Measurements from ENCODE around the gene FURIN. TPM values are rescaled to one million over a fixed set of nuclear protein-coding genes. Genes with fewer than 3 reads are reported as not detected.
"Not testable (repeated sequence)": the region's sequence is repeated elsewhere in the genome, so short reads cannot be mapped to it uniquely, and the experiment has no call there.

FURIN gene
- total RNA-seq: 10 to 100 TPM; 86.0 to 86.5 TPM

GRCh38 chr15:90868261-90868689, at the start of gene FURIN:
TSS of gene FURIN (plus strand) at chr15:90868588. CDS start at chr15:90875741, 7,153 bp downstream.
- no peak for DNase-seq
- ChIA-PET CTCF (interaction anchor here (1.7 to 2.0 kb wide), 3 partner anchors 17 to 51 kb away, joined by 3 to 6 read pairs (median 4); no protein-coding TSS in a partner anchor), POLR2A (interaction anchor here (0.9 to 3.7 kb wide), 2 partner anchors 9 to 63 kb away, joined by 4 to 14 read pairs; no protein-coding TSS in a partner anchor)
- no peaks in the 10 kb centered on the region for H3K27me3 Mint-ChIP-seq (ENCODE audit: low read depth)
- H3K36me3 Mint-ChIP-seq (ENCODE audit: low read depth): peaks cover 15% of the 10 kb centered on the region
- H3K4me1 Mint-ChIP-seq (ENCODE audit: low read depth): peaks cover 45% of the 10 kb centered on the region
- H3K4me3 Mint-ChIP-seq: peak within 1 kb of the TSS; percentile 89
- peak within 1 kb of the TSS; percentile 94 for H3K27ac Mint-ChIP-seq
- ATAC-seq: no peak
- no peaks in the 10 kb centered on the region for H3K9me3 Mint-ChIP-seq (ENCODE audit: insufficient read depth)

GRCh38 chr15:90819390-90819789, 49.0 kb upstream of the FURIN start:
- Mint-ChIP-seq H3K9me3 (ENCODE audit: insufficient read depth) (no peaks in the 10 kb centered on the region), H3K27ac (peak overlapping the region; percentile 75), H3K27me3 (ENCODE audit: low read depth) (no peaks in the 10 kb centered on the region), H3K36me3 (ENCODE audit: low read depth) (peaks cover 16% of the 10 kb centered on the region), H3K4me1 (ENCODE audit: low read depth) (peaks cover 73% of the 10 kb centered on the region), H3K4me3 (no peak overlapping the region)
- ChIA-PET CTCF (interaction anchor here (1.6 to 3.3 kb wide), 2 partner anchors 19 to 112 kb away, joined by 5 to 22 read pairs; partner anchors contain the start of gene HDDC3), POLR2A (no interaction called here)
- ATAC-seq (no peak), DNase-seq (no peak)

GRCh38 chr15:90819850-90820249, 48.5 kb upstream of the FURIN start:
- CTCF ChIA-PET: interaction anchor here (1.6 to 2.1 kb wide), 2 partner anchors 10 to 18 kb away, joined by 5 read pairs; no protein-coding TSS in a partner anchor
- peaks cover 12% of the 10 kb centered on the region for H3K36me3 Mint-ChIP-seq (ENCODE audit: low read depth)
- no peak for ATAC-seq
- H3K4me3 Mint-ChIP-seq: no peak overlapping the region
- H3K27ac Mint-ChIP-seq: peak overlapping the region; percentile 75
- DNase-seq: no peak
- peaks cover 70% of the 10 kb centered on the region for H3K4me1 Mint-ChIP-seq (ENCODE audit: low read depth)
- POLR2A ChIA-PET: interaction anchor here (0.6 kb wide), 1 partner anchor 116 kb away, joined by 3 read pairs; no protein-coding TSS in a partner anchor
- no peaks in the 10 kb centered on the region for H3K9me3 Mint-ChIP-seq (ENCODE audit: insufficient read depth)
- no peaks in the 10 kb centered on the region for H3K27me3 Mint-ChIP-seq (ENCODE audit: low read depth)

- ChIA-PET POLR2A (no interaction called here), CTCF (interaction anchor here (1.6 to 2.1 kb wide), 2 partner anchors 9 to 17 kb away, joined by 5 read pairs; no protein-coding TSS in a partner anchor)
- H3K4me3 Mint-ChIP-seq: no peak overlapping the region
- H3K36me3 Mint-ChIP-seq (ENCODE audit: low read depth): peaks cover 5% of the 10 kb centered on the region
- no peaks in the 10 kb centered on the region for H3K27me3 Mint-ChIP-seq (ENCODE audit: low read depth)
- no peak overlapping the region for H3K27ac Mint-ChIP-seq
- peaks cover 64% of the 10 kb centered on the region for H3K4me1 Mint-ChIP-seq (ENCODE audit: low read depth)
- ATAC-seq: no peak
- no peaks in the 10 kb centered on the region for H3K9me3 Mint-ChIP-seq (ENCODE audit: insufficient read depth)
- no peak for DNase-seq
These were observed 47.9 kb upstream of the FURIN start for GRCh38 chr15:90820481-90820880.

- peaks cover 2% of the 10 kb centered on the region for H3K36me3 Mint-ChIP-seq (ENCODE audit: low read depth)
- H3K27ac Mint-ChIP-seq: no peak overlapping the region
- no peak overlapping the region for H3K4me3 Mint-ChIP-seq
- DNase-seq (no peak), ATAC-seq (no peak)
- H3K9me3 Mint-ChIP-seq (ENCODE audit: insufficient read depth): no peaks in the 10 kb centered on the region
- H3K4me1 Mint-ChIP-seq (ENCODE audit: low read depth): peaks cover 61% of the 10 kb centered on the region
- POLR2A ChIA-PET: interaction anchor here (1.2 to 1.3 kb wide), 2 partner anchors 16 to 30 kb away, joined by 3 to 4 read pairs; no protein-coding TSS in a partner anchor
- CTCF ChIA-PET: interaction anchor here (1.3 to 2.1 kb wide), 2 partner anchors 7 to 63 kb away, joined by 3 to 5 read pairs; no protein-coding TSS in a partner anchor
- H3K27me3 Mint-ChIP-seq (ENCODE audit: low read depth): no peaks in the 10 kb centered on the region
These were observed 46.0 kb upstream of the FURIN start for GRCh38 chr15:90822204-90822955.

GRCh38 chr15:90823455-90823974, 44.9 kb upstream of the FURIN start:
- H3K9me3 Mint-ChIP-seq (ENCODE audit: insufficient read depth): no peaks in the 10 kb centered on the region
- H3K27me3 Mint-ChIP-seq (ENCODE audit: low read depth): no peaks in the 10 kb centered on the region
- ChIA-PET POLR2A (interaction anchor here (0.7 kb wide), 1 partner anchor 109 kb away, joined by 3 read pairs; no protein-coding TSS in a partner anchor), CTCF (interaction anchor here (0.9 kb wide), 1 partner anchor 63 kb away, joined by 3 read pairs; no protein-coding TSS in a partner anchor)
- H3K36me3 Mint-ChIP-seq (ENCODE audit: low read depth): peaks cover 5% of the 10 kb centered on the region
- no peak for ATAC-seq
- peaks cover 61% of the 10 kb centered on the region for H3K4me1 Mint-ChIP-seq (ENCODE audit: low read depth)
- H3K4me3 Mint-ChIP-seq: no peak overlapping the region
- no peak overlapping the region for H3K27ac Mint-ChIP-seq
- DNase-seq: no peak

- H3K27me3 Mint-ChIP-seq (ENCODE audit: low read depth); H3K4me3 Mint-ChIP-seq; H3K36me3 Mint-ChIP-seq (ENCODE audit: low read depth); H3K27ac Mint-ChIP-seq; ATAC-seq; H3K9me3 Mint-ChIP-seq (ENCODE audit: insufficient read depth); DNase-seq: not testable (repeated sequence)
- ChIA-PET CTCF (interaction anchor here (1.2 to 2.7 kb wide), 3 partner anchors 13 to 60 kb away, joined by 3 to 14 read pairs (median 4); no protein-coding TSS in a partner anchor), POLR2A (interaction anchor here (0.9 to 1.1 kb wide), 4 partner anchors 9 to 78 kb away, joined by 3 to 5 read pairs (median 4); partner anchors contain the start of gene MAN2A2)
- peaks cover 58% of the 10 kb centered on the region for H3K4me1 Mint-ChIP-seq (ENCODE audit: low read depth)
These were observed 43.1 kb upstream of the FURIN start for GRCh38 chr15:90825115-90825899.

GRCh38 chr15:90826206-90826885, 42.0 kb upstream of the FURIN start:
- CTCF ChIA-PET: interaction anchor here (0.7 to 2.7 kb wide), 5 partner anchors 8 to 109 kb away, joined by 3 to 14 read pairs (median 4); partner anchors contain the start of gene UNC45A
- not testable (repeated sequence) for ATAC-seq, DNase-seq

GRCh38 chr15:90826886-90827435, 41.4 kb upstream of the FURIN start:
- no peaks in the 10 kb centered on the region for H3K9me3 Mint-ChIP-seq (ENCODE audit: insufficient read depth)
- H3K27me3 Mint-ChIP-seq (ENCODE audit: low read depth): no peaks in the 10 kb centered on the region
- ChIA-PET POLR2A (interaction anchor here (0.7 to 1.3 kb wide), 6 partner anchors 8 to 25 kb away, joined by 3 to 5 read pairs (median 4); no protein-coding TSS in a partner anchor), CTCF (interaction anchor here (1.0 to 4.6 kb wide), 7 partner anchors 9 to 59 kb away, joined by 3 to 26 read pairs (median 4); no protein-coding TSS in a partner anchor)
- no peak for ATAC-seq
- no peak overlapping the region for H3K4me3 Mint-ChIP-seq
- H3K36me3 Mint-ChIP-seq (ENCODE audit: low read depth): peaks cover 8% of the 10 kb centered on the region
- DNase-seq: no peak
- peak overlapping the region; percentile 20 for H3K27ac Mint-ChIP-seq
- peaks cover 62% of the 10 kb centered on the region for H3K4me1 Mint-ChIP-seq (ENCODE audit: low read depth)

More at GRCh38 chr15:90826206-90826885, 42.0 kb upstream of the FURIN start:
- peaks cover 63% of the 10 kb centered on the region for H3K4me1 Mint-ChIP-seq (ENCODE audit: low read depth)
- not testable (repeated sequence) for H3K4me3 Mint-ChIP-seq; H3K9me3 Mint-ChIP-seq (ENCODE audit: insufficient read depth); H3K36me3 Mint-ChIP-seq (ENCODE audit: low read depth); H3K27me3 Mint-ChIP-seq (ENCODE audit: low read depth); H3K27ac Mint-ChIP-seq
- POLR2A ChIA-PET: interaction anchor here (0.7 to 1.1 kb wide), 4 partner anchors 9 to 25 kb away, joined by 3 to 5 read pairs (median 4); no protein-coding TSS in a partner anchor

- ChIA-PET CTCF (interaction anchor here (0.7 to 4.6 kb wide), 6 partner anchors 10 to 102 kb away, joined by 3 to 26 read pairs (median 4); no protein-coding TSS in a partner anchor), POLR2A (interaction anchor here (1.1 to 1.3 kb wide), 3 partner anchors 10 to 42 kb away, joined by 4 to 5 read pairs (median 4); no protein-coding TSS in a partner anchor)
- Mint-ChIP-seq H3K4me3 (no peak overlapping the region), H3K36me3 (ENCODE audit: low read depth) (peaks cover 8% of the 10 kb centered on the region), H3K9me3 (ENCODE audit: insufficient read depth) (no peaks in the 10 kb centered on the region), H3K27me3 (ENCODE audit: low read depth) (no peaks in the 10 kb centered on the region), H3K4me1 (ENCODE audit: low read depth) (peaks cover 67% of the 10 kb centered on the region), H3K27ac (peak overlapping the region; percentile 46)
- DNase-seq: no peak
- no peak for ATAC-seq
These were observed 40.3 kb upstream of the FURIN start for GRCh38 chr15:90828111-90828510.
